GM23338 (cell line): ENCODE results near the gene IHH.

Source experiments
- CREB1 ChIP-seq: fragments of 250-450 bp; sonication (Bioruptor Pico); IDR thresholded peaks from 2 replicates; pipeline ENCODE4 v1.5.0; 2020; ENCODE audit warnings: low read depth, mild to moderate bottlenecking, moderate library complexity
- CTCF ChIP-seq, 2 experiments: fragments of 200-600 bp in 1 of 2; sonication (generic) in 1 of 2; conservative IDR thresholded peaks; 2 replicates each; pipeline versions ENCODE4 v1.5.1 to v1.6.1; 2016 to 2017; ENCODE audit warnings: antibody characterized with exemption in 2 of 2, low read depth in 2 of 2, mild to moderate bottlenecking in 2 of 2, moderate library complexity in 1 of 2
- ETS1 ChIP-seq: IDR thresholded peaks from 2 replicates; pipeline ENCODE4 v1.6.1; 2016; ENCODE audit warnings: antibody characterized with exemption
- EZH2 ChIP-seq: fragments of 200-600 bp; sonication (generic); IDR thresholded peaks from one replicate; pipeline ENCODE4 v1.8.0; 2017; ENCODE audit warnings: antibody characterized with exemption, mild to moderate bottlenecking, low read depth; ENCODE audit not compliant: unreplicated experiment
- EZH2phosphoT487 ChIP-seq: fragments of 200-600 bp; sonication (generic); IDR thresholded peaks from one replicate; pipeline ENCODE4 v1.8.1; 2018; ENCODE audit warnings: antibody characterized with exemption; ENCODE audit not compliant: unreplicated experiment
- JUNB ChIP-seq: IDR thresholded peaks from one replicate; pipeline ENCODE4 v1.6.1; 2016; ENCODE audit warnings: antibody characterized with exemption; ENCODE audit not compliant: unreplicated experiment
- NANOG ChIP-seq: IDR thresholded peaks from 2 replicates; pipeline ENCODE4 v1.6.1; 2016; ENCODE audit warnings: antibody characterized with exemption, borderline replicate concordance
- POLR2AphosphoS5 ChIP-seq: IDR thresholded peaks from 2 replicates; pipeline ENCODE4 v1.6.1; 2016; ENCODE audit warnings: antibody characterized with exemption, low read depth
- REST ChIP-seq: IDR thresholded peaks from one replicate; pipeline ENCODE4 v1.6.1; 2018; ENCODE audit warnings: antibody characterized with exemption; ENCODE audit not compliant: unreplicated experiment
- STAT1 ChIP-seq: IDR thresholded peaks from one replicate; pipeline ENCODE4 v1.6.1; 2016; ENCODE audit warnings: antibody characterized with exemption; ENCODE audit not compliant: unreplicated experiment
- ZNF114 ChIP-seq: fragments of 250-450 bp; sonication (Bioruptor Pico); IDR thresholded peaks from 2 replicates; pipeline ENCODE4 v1.5.0; 2020; ENCODE audit warnings: mild to moderate bottlenecking, moderate library complexity
- ZNF331 ChIP-seq: fragments of 250-450 bp; sonication (Bioruptor Pico); IDR thresholded peaks from 2 replicates; pipeline ENCODE4 v1.5.0; 2020; ENCODE audit warnings: low read depth, mild to moderate bottlenecking, moderate library complexity

- TF ChIP-seq EZH2phosphoT487 (no peak), EZH2 (no peak), CTCF (conservative IDR thresholded peaks at IDR 0.05; ENCODE audit: low read depth in 2 of 2) (no peak), POLR2AphosphoS5 (no peak), CREB1 (CRISPR knock-in tag) (no peak), REST (no peak), JUNB (no peak), ETS1 (no peak), ZNF331 (CRISPR knock-in tag) (no peak), STAT1 (no peak), NANOG (no peak), ZNF114 (no peak)
Measured at GRCh38 chr2:219018726-219019125, 42.0 kb downstream of the IHH start.
